ENCODE measurements around the gene DCTN3. TPM values are rescaled to one million over a fixed set of nuclear protein-coding genes. Genes with fewer than 3 reads are reported as not detected.

Gene DCTN3
- total and polyA plus RNA-seq, 10 of the 15 experiments (the other 5 are each of a cell fraction or from before 2014, with no cell fraction given), result 19.0 to 120 (median 71.8) TPM

- H4K20me1 ChIP-seq (ENCODE audit: control insufficient read depth, insufficient read depth), result 0 out of 2 replicates have a peak, but pooled peaks cover under 1% of the 10 kb centered on the region
- no peaks in the 10 kb centered on the region for H3K79me2 ChIP-seq (ENCODE audit: control insufficient read depth, insufficient read depth, low read length)
- CTCF ChIA-PET, result interaction anchor here (1.3 to 2.1 kb wide), 2 partner anchors 23 to 166 kb away, joined by 4 to 6 read pairs; no protein-coding TSS in a partner anchor
- POLR2A ChIA-PET, result no interaction called here
- DNase-seq (ENCODE audit: low read depth, low spot score) (no peak), ATAC-seq (no peak; the same call in 2 of the 3 replicates), FAIRE-seq (no peak)
- no peaks in the 10 kb centered on the region for H3K4me1 ChIP-seq (ENCODE audit: control insufficient read depth, insufficient read depth, low read length)
- H3K9me3 ChIP-seq (replicated peaks; ENCODE audit: control insufficient read depth, insufficient read depth, low read length), result no peaks in the 10 kb centered on the region
- SMC1A ChIA-PET (ENCODE audit: uncharacterized antibody, unreplicated experiment), result no interaction called here
- H3K27me3 ChIP-seq (replicated peaks in 1 of 2; ENCODE audit: control insufficient read depth in 2 of 2, insufficient read depth in 2 of 2, low read length in 1 of 2), result peaks cover 6 to 9% of the 10 kb centered on the region in 2 experiments; a peak in 3 of 4 replicates
- TF ChIP-seq IRF5 (IDR thresholded peaks at IDR 0.05; ENCODE audit: borderline replicate concordance) (no peak), ASH2L (IDR thresholded peaks at IDR 0.05; ENCODE audit: borderline replicate concordance, low read depth) (no peak), ZBTB33 (IDR thresholded peaks at IDR 0.05) (no peak), CUX1 (IDR thresholded peaks at IDR 0.05; ENCODE audit: insufficient replicate concordance, low read depth, low read length) (no peak), CREB1 (IDR thresholded peaks at IDR 0.05; ENCODE audit: low read depth) (no peak), RELA (IDR thresholded peaks at IDR 0.05; ENCODE audit: borderline replicate concordance, partially characterized antibody) (no peak), NRF1 (conservative IDR thresholded peaks at IDR 0.05; ENCODE audit: low read depth, low read length) (no peak), HCFC1 (IDR thresholded peaks at IDR 0.05; ENCODE audit: low read length) (no peak), E2F4 (IDR thresholded peaks at IDR 0.05; ENCODE audit: low read depth, low read length) (no peak), PAX8 (IDR thresholded peaks at IDR 0.05) (no peak), POLR2A (IDR thresholded peaks at IDR 0.05; ENCODE audit: low read depth, low read length) (no peak), KAT2A (conservative IDR thresholded peaks at IDR 0.05; ENCODE audit: control insufficient read depth, low read depth, low read length) (no peak), NFYB (IDR thresholded peaks at IDR 0.05; ENCODE audit: insufficient read depth, low read depth, low read length) (no peak)
- no peak overlapping the region for H3K4me2 ChIP-seq (ENCODE audit: control insufficient read depth, insufficient read depth)
- intact Hi-C loops (cut with micrococcal nuclease; ENCODE audit: unreplicated experiment), result no loop called here
- no TSS peak for BruUV-seq (replicated peaks)
- H2AFZ ChIP-seq (ENCODE audit: control insufficient read depth, low read depth, low read length), result no peak overlapping the region
- no peak overlapping the region for H3K9ac ChIP-seq (ENCODE audit: control insufficient read depth, insufficient read depth, low read length)
- H3K27ac ChIP-seq (ENCODE audit: control insufficient read depth, insufficient read depth), result no peak overlapping the region
- 54% methylated on average over 11 of the region's 11 CpGs for WGBS (ENCODE audit: insufficient coverage, insufficient replicate concordance, low lambda C conversion rate, missing lambda C conversion rate)
- RAD21 ChIA-PET (ENCODE audit: unreplicated experiment), result no interaction called here
- H3K4me3 ChIP-seq, result no peak overlapping the region
- in situ Hi-C loops (cut with MboI), result no loop called here
- H3K36me3 ChIP-seq (ENCODE audit: control insufficient read depth in 2 of 2, insufficient read depth in 2 of 2, low read length in 1 of 2), result no peaks in the 10 kb centered on the region
Observed at GRCh38 chr9:34570376-34570775, 49.9 kb downstream of the DCTN3 start.

Measured in GM12878 (cell line).